ENCODE results near the gene RGS6. TPM values are rescaled to one million over a fixed set of nuclear protein-coding genes. Genes with fewer than 3 reads are reported as not detected.

RGS6 gene
- total RNA-seq, 1 donor from 2014 or later, result 5.1 TPM

GRCh38 chr14:72172049-72172448 lies 239.8 kb downstream of the RGS6 start:
- no peak for DNase-seq (ENCODE audit: low spot score, unreplicated experiment)
- H3K36me3 Mint-ChIP-seq (ENCODE audit: insufficient read depth), result no peaks in the 10 kb centered on the region
- H3K27ac Mint-ChIP-seq, result no peak overlapping the region
- peaks cover 2% of the 10 kb centered on the region for H3K9me3 Mint-ChIP-seq (ENCODE audit: low read depth)
- peaks cover 36% of the 10 kb centered on the region for H3K27me3 Mint-ChIP-seq
- no peak for TF ChIP-seq CTCF (IDR thresholded peaks at IDR 0.05; ENCODE audit: unreplicated experiment)
- peaks cover 3% of the 10 kb centered on the region for H3K4me1 Mint-ChIP-seq (ENCODE audit: low read depth)
- no peak overlapping the region for H3K4me3 Mint-ChIP-seq (ENCODE audit: low read depth)

DNA sequence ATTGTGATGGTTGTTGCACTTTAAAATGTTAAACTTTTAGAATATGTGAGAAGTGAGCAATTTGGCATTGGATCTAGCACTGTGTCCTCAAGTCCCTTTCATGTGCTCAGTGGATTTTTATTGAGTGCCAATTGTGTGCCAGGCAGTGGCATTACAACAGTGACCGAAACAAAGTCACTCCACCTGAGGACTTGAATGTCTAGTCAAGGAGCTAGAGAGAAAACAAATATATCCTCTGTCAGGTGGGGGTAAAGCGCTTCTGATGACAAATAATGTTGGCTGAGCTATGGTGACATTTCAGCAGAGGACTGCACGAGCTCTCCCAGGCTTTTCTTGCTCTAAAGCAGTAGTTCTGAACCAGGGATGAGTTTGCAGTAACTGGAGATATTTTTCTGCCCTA lies 240.4 kb downstream of the RGS6 start:
- Mint-ChIP-seq H3K27ac (no peak overlapping the region), H3K4me1 (ENCODE audit: low read depth) (peaks cover 3% of the 10 kb centered on the region), H3K27me3 (peaks cover 40% of the 10 kb centered on the region), H3K36me3 (ENCODE audit: insufficient read depth) (no peaks in the 10 kb centered on the region), H3K9me3 (ENCODE audit: low read depth) (peaks cover 2% of the 10 kb centered on the region), H3K4me3 (ENCODE audit: low read depth) (no peak overlapping the region)
- no peak for DNase-seq (ENCODE audit: low spot score, unreplicated experiment)
- TF ChIP-seq CTCF (IDR thresholded peaks at IDR 0.05; ENCODE audit: unreplicated experiment), result no peak

DNA sequence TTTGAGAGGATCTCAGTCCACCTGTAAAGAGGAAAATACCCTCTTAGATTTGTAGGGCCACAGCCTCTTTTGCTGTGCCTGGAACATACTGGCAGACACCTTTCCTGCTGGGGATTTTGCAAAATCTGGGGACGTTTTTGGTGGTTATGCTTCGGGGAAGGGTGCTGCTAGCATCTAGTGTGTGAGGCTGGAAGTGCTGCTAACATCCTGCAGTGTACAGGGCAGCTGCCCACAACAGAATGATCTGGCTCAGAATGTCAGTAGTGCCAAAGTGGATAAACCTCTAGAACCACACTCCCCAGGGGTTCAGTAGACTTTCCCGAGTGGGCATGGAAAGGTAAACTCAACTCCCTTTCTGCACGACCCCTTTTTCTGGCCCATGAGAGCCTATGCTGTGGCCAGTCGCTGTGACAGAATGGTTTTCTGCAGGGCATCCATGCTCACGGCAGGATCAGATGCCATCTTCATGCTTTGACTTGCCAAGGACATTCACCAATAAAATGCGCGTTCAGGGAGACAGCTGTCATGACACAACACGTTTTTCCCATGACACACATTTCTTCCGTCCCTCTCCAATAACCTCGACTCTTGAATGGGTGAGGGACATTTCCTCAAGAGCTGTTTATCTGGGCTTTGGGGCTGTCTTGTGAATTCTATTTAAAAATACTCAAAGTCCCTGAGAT lies 240.9 kb downstream of the RGS6 start:
- peaks cover 2% of the 10 kb centered on the region for H3K9me3 Mint-ChIP-seq (ENCODE audit: low read depth)
- H3K4me3 Mint-ChIP-seq (ENCODE audit: low read depth), result no peak overlapping the region
- no peak for TF ChIP-seq CTCF (IDR thresholded peaks at IDR 0.05; ENCODE audit: unreplicated experiment)
- no peak overlapping the region for H3K27ac Mint-ChIP-seq
- H3K27me3 Mint-ChIP-seq, result peaks cover 40% of the 10 kb centered on the region
- H3K36me3 Mint-ChIP-seq (ENCODE audit: insufficient read depth), result no peaks in the 10 kb centered on the region
- no peak for DNase-seq (ENCODE audit: low spot score, unreplicated experiment)
- peaks cover 3% of the 10 kb centered on the region for H3K4me1 Mint-ChIP-seq (ENCODE audit: low read depth)

DNA sequence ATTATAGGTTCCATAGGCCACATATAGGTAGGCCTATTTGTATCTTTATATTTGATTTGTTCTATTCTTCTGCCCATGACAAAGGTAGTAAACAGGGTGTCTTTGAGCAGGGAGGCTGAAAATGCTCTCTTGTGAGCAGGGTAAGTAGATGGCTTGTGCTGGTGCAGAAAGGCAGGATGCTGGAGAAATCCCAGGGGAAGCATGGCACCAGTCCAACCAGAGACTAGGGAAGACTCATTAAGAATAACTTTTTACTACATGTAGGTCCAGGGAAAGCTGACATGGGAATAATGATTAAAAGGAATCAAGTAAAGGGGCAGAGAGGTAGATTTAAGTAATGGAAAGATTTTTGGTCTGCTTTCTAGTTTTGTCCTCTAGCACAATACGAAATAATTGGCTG lies 245.0 kb downstream of the RGS6 start:
- Mint-ChIP-seq H3K36me3 (ENCODE audit: insufficient read depth) (no peaks in the 10 kb centered on the region), H3K4me3 (ENCODE audit: low read depth) (no peak overlapping the region), H3K9me3 (ENCODE audit: low read depth) (peaks cover 17% of the 10 kb centered on the region), H3K27ac (no peak overlapping the region), H3K4me1 (ENCODE audit: low read depth) (no peaks in the 10 kb centered on the region), H3K27me3 (peaks cover 31% of the 10 kb centered on the region)
- no peak for TF ChIP-seq CTCF (IDR thresholded peaks at IDR 0.05; ENCODE audit: unreplicated experiment)
- no peak for DNase-seq (ENCODE audit: low spot score, unreplicated experiment)

- DNase-seq (ENCODE audit: low spot score, unreplicated experiment), result no peak
- H3K27ac Mint-ChIP-seq, result no peak overlapping the region
- no peak overlapping the region for H3K4me3 Mint-ChIP-seq (ENCODE audit: low read depth)
- no peaks in the 10 kb centered on the region for H3K36me3 Mint-ChIP-seq (ENCODE audit: insufficient read depth)
- H3K27me3 Mint-ChIP-seq, result peaks cover 20% of the 10 kb centered on the region
- H3K4me1 Mint-ChIP-seq (ENCODE audit: low read depth), result peaks cover 5% of the 10 kb centered on the region
- TF ChIP-seq CTCF (IDR thresholded peaks at IDR 0.05; ENCODE audit: unreplicated experiment), result no peak
- peaks cover 17% of the 10 kb centered on the region for H3K9me3 Mint-ChIP-seq (ENCODE audit: low read depth)
These were observed 246.3 kb downstream of the RGS6 start for GRCh38 chr14:72178517-72178916.

Data from progenitor cell of endocrine pancreas (in vitro differentiated cells).